ENCODE measurements around the gene PTPRG.

The PTPRG gene

GRCh38 chr3:61657689-61658088 lies 96.3 kb downstream of the PTPRG start:
- no peak for DNase-seq (ENCODE audit: low spot score)

GRCh38 chr3:61662861-61663260 lies 101.5 kb downstream of the PTPRG start:
- DNase-seq (ENCODE audit: low spot score): no peak

- no peak for DNase-seq (ENCODE audit: low spot score)
These were observed 102.2 kb downstream of the PTPRG start for GRCh38 chr3:61663356-61664104.

GRCh38 chr3:61664105-61664482 lies 102.7 kb downstream of the PTPRG start:
- peak; percentile 41 for DNase-seq (ENCODE audit: low spot score)

GRCh38 chr3:61665121-61665520 lies 103.8 kb downstream of the PTPRG start:
- DNase-seq (ENCODE audit: low spot score): no peak

- no peak for DNase-seq (ENCODE audit: low spot score)
These were observed 104.6 kb downstream of the PTPRG start for GRCh38 chr3:61665987-61666386.

GRCh38 chr3:61666615-61667330 lies 105.4 kb downstream of the PTPRG start:
- DNase-seq (ENCODE audit: low spot score): no peak

GRCh38 chr3:61667383-61667782 lies 106.0 kb downstream of the PTPRG start:
- no peak for DNase-seq (ENCODE audit: low spot score)

- DNase-seq (ENCODE audit: low spot score): no peak
These were observed 106.4 kb downstream of the PTPRG start for GRCh38 chr3:61667814-61668213.

- no peak for DNase-seq (ENCODE audit: low spot score)
These were observed 107.0 kb downstream of the PTPRG start for GRCh38 chr3:61668317-61668864.

- no peak for DNase-seq (ENCODE audit: low spot score)
These were observed 107.8 kb downstream of the PTPRG start for GRCh38 chr3:61669203-61669602.

GRCh38 chr3:61669668-61670299 lies 108.4 kb downstream of the PTPRG start:
- DNase-seq (ENCODE audit: low spot score): peak; percentile 88

- no peak for DNase-seq (ENCODE audit: low spot score)
These were observed 112.3 kb downstream of the PTPRG start for GRCh38 chr3:61673651-61674050.

GRCh38 chr3:61674596-61674995 lies 113.2 kb downstream of the PTPRG start:
- DNase-seq (ENCODE audit: low spot score): no peak

- DNase-seq (ENCODE audit: low spot score): no peak
These were observed 117.7 kb downstream of the PTPRG start for GRCh38 chr3:61679026-61679425.

- no peak for DNase-seq (ENCODE audit: low spot score)
These were observed 119.2 kb downstream of the PTPRG start for GRCh38 chr3:61680617-61681016.

- no peak for DNase-seq (ENCODE audit: low spot score)
These were observed 120.3 kb downstream of the PTPRG start for GRCh38 chr3:61681636-61682035.

- DNase-seq (ENCODE audit: low spot score): no peak
These were observed 121.5 kb downstream of the PTPRG start for GRCh38 chr3:61682671-61683548.

- DNase-seq (ENCODE audit: low spot score): no peak
These were observed 122.3 kb downstream of the PTPRG start for GRCh38 chr3:61683549-61684236.

GRCh38 chr3:61684386-61684785 lies 123.0 kb downstream of the PTPRG start:
- no peak for DNase-seq (ENCODE audit: low spot score)

- peak; percentile 15 for DNase-seq (ENCODE audit: low spot score)
These were observed 124.4 kb downstream of the PTPRG start for GRCh38 chr3:61685755-61686154.

Data from SW480 (cell line).